22Rv1 (cell line): ENCODE results near the gene ID4.

Experiments
- CTCF ChIP-seq: fragments of 450-650 bp; IDR thresholded peaks from 2 replicates; pipeline ENCODE4 v1.5.1; 2017; ENCODE audit warnings: mild to moderate bottlenecking
- ZFX ChIP-seq: fragments of 450-650 bp; IDR thresholded peaks from 2 replicates; pipeline ENCODE4 v1.6.1; 2017; ENCODE audit warnings: antibody characterized with exemption, borderline replicate concordance

- TF ChIP-seq CTCF (no peak), ZFX (no peak)
Observed at GRCh38 chr6:19806971-19807396, 30.2 kb upstream of the ID4 start.
